HepG2 (cell line): ENCODE data around the gene RMI2. TPM values are rescaled to one million over a fixed set of nuclear protein-coding genes. Genes with fewer than 3 reads are reported as not detected.

ENCODE experiments used
- FOXK2 ChIP-seq: fragments of 450-650 bp; IDR thresholded peaks from 2 replicates; pipeline ENCODE4 v1.6.1; 2016
- GTF3A ChIP-seq: sonication (generic); formaldehyde crosslinking; conservative IDR thresholded peaks from 2 replicates; pipeline ENCODE4 v1.4.0; 2020; ENCODE audit warnings: mild to moderate bottlenecking, missing genetic modification reagents
- MEF2D ChIP-seq: sonication (generic); formaldehyde crosslinking; IDR thresholded peaks from 2 replicates; pipeline ENCODE4 v1.5.1; 2020; ENCODE audit warnings: mild to moderate bottlenecking, missing genetic modification reagents
- MIER3 ChIP-seq: IDR thresholded peaks from 2 replicates; pipeline ENCODE4 v1.6.1; 2016; ENCODE audit warnings: missing compliant biosample characterization, borderline replicate concordance
- SRSF1 ChIP-seq: fragments of 200-400 bp; formaldehyde crosslinking; optimal IDR thresholded peaks from 2 replicates; pipeline ENCODE3; 2017; ENCODE audit warnings: mild to moderate bottlenecking, low read depth, low read length, moderate library complexity
- ZFY ChIP-seq: sonication (generic); formaldehyde crosslinking; IDR thresholded peaks from 2 replicates; pipeline ENCODE4 v1.4.0; 2020; ENCODE audit warnings: missing genetic modification reagents
- ZMYM3 ChIP-seq: sonication (generic); formaldehyde crosslinking; IDR thresholded peaks from 2 replicates; pipeline ENCODE4 v1.5.1; 2020; ENCODE audit warnings: mild to moderate bottlenecking, missing genetic modification reagents
- ZNF432 ChIP-seq: sonication (generic); formaldehyde crosslinking; IDR thresholded peaks from 2 replicates; pipeline ENCODE4 v1.5.0; 2020; ENCODE audit warnings: missing genetic modification reagents, mild to moderate bottlenecking, borderline replicate concordance
- ZNF670 ChIP-seq: sonication (generic); formaldehyde crosslinking; IDR thresholded peaks from 2 replicates; pipeline ENCODE4 v1.8.0; 2022; ENCODE audit warnings: mild to moderate bottlenecking, missing genetic modification reagents, borderline replicate concordance
- polyA plus RNA-seq, 8 experiments: library from polyadenylated mRNA; depleted of rRNA in 3 of 8; stranded (reverse) in 7 of 8; unstranded in 1 of 8; fragments of >200 nt; fragmentation: Illumina TruSeq in 4 of 8; extraction: Trizol in 4 of 8; gene quantifications; 2 replicates each; pipeline versions ENCODE4 v1.2.1 to v1.2.3, GENCODE V29; 2011 to 2016; ENCODE audit warnings: low read depth in 4 of 8, missing spikeins in 1 of 8, mixed read lengths in 1 of 8; ENCODE audit not compliant: insufficient read depth in 1 of 8
- total RNA-seq, 5 experiments: library from RNA; depleted of rRNA; stranded (reverse); fragments of >200 nt; fragmentation: Illumina TruSeq; extraction: Trizol; gene quantifications; 2 replicates each; pipeline ENCODE4 v1.2.3, GENCODE V29; 2016; ENCODE audit warnings: low read depth in 1 of 5
- TF ChIP-seq, protein P1 (sequence below), 2 experiments: IDR thresholded peaks; 2 replicates each; pipeline ENCODE4 v1.6.1; 2011 to 2012; ENCODE audit warnings: low read length in 2 of 2, borderline replicate concordance in 1 of 2, low read depth in 1 of 2, mild to moderate bottlenecking in 1 of 2, moderate library complexity in 1 of 2
- TF ChIP-seq, protein P2 (sequence below): sonication (generic); formaldehyde crosslinking; IDR thresholded peaks from 2 replicates; pipeline ENCODE4 v1.5.0; 2020; ENCODE audit warnings: missing genetic modification reagents
- TF ChIP-seq, protein P3 (sequence below): sonication (generic); formaldehyde crosslinking; IDR thresholded peaks from 2 replicates; pipeline ENCODE4 v1.4.0; 2020; ENCODE audit warnings: missing genetic modification reagents
- TF ChIP-seq, protein P4 (sequence below): sonication (generic); formaldehyde crosslinking; IDR thresholded peaks from 2 replicates; pipeline ENCODE4 v1.5.1; 2020; ENCODE audit warnings: mild to moderate bottlenecking, missing genetic modification reagents
- TF ChIP-seq, protein P5 (sequence below): sonication (generic); formaldehyde crosslinking; IDR thresholded peaks from 2 replicates; pipeline ENCODE4 v1.5.0; 2020; ENCODE audit warnings: mild to moderate bottlenecking, missing genetic modification reagents
- TF ChIP-seq, protein P6 (sequence below): sonication (generic); formaldehyde crosslinking; IDR thresholded peaks from 2 replicates; pipeline ENCODE4 v1.5.1; 2020; ENCODE audit warnings: mild to moderate bottlenecking, missing genetic modification reagents, borderline replicate concordance

The RMI2 gene
- total and polyA plus RNA-seq, 2 of the 13 experiments (the other 11 are each of a cell fraction or from before 2014, with no cell fraction given): 24.5 to 55.7 TPM

DNA sequence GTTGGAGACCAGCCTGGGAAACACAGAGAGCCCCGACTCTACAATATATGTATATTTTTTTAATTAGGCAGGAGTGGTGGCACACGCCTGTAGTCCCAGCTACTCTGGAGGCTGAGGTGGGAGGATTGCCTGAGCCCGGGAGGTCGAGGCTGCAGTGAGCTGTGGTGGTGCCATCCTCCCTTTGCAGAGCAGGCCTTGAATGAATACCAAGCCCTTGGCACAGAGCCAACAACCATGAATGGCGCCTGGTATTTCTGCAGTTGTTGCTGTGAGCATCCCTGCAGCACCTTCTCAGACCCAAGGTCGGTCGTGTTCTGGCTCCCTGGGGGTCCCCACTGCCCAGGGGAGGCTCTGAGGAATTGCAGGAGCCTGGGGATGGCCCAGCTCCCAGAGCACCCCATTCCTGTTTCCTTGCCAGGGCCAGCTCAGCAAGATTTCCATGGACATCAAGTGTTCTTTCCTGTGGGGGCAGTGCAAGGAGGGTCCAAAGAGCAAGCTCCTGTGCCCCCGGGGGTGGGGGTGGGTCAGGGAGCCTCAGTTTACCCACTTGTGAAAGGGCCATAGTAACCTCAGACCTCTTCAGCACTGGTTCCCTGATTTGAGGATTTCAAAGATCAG, 25.6 kb upstream of the RMI2 start (continued):
- TF ChIP-seq, protein P1, sequence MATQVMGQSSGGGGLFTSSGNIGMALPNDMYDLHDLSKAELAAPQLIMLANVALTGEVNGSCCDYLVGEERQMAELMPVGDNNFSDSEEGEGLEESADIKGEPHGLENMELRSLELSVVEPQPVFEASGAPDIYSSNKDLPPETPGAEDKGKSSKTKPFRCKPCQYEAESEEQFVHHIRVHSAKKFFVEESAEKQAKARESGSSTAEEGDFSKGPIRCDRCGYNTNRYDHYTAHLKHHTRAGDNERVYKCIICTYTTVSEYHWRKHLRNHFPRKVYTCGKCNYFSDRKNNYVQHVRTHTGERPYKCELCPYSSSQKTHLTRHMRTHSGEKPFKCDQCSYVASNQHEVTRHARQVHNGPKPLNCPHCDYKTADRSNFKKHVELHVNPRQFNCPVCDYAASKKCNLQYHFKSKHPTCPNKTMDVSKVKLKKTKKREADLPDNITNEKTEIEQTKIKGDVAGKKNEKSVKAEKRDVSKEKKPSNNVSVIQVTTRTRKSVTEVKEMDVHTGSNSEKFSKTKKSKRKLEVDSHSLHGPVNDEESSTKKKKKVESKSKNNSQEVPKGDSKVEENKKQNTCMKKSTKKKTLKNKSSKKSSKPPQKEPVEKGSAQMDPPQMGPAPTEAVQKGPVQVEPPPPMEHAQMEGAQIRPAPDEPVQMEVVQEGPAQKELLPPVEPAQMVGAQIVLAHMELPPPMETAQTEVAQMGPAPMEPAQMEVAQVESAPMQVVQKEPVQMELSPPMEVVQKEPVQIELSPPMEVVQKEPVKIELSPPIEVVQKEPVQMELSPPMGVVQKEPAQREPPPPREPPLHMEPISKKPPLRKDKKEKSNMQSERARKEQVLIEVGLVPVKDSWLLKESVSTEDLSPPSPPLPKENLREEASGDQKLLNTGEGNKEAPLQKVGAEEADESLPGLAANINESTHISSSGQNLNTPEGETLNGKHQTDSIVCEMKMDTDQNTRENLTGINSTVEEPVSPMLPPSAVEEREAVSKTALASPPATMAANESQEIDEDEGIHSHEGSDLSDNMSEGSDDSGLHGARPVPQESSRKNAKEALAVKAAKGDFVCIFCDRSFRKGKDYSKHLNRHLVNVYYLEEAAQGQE (IDR thresholded peaks at IDR 0.05; ENCODE audit: borderline replicate concordance in 1 of 2, low read depth in 1 of 2, low read length in 2 of 2): no peak
- TF ChIP-seq, protein P2, sequence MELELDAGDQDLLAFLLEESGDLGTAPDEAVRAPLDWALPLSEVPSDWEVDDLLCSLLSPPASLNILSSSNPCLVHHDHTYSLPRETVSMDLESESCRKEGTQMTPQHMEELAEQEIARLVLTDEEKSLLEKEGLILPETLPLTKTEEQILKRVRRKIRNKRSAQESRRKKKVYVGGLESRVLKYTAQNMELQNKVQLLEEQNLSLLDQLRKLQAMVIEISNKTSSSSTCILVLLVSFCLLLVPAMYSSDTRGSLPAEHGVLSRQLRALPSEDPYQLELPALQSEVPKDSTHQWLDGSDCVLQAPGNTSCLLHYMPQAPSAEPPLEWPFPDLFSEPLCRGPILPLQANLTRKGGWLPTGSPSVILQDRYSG (CRISPR knock-in tag): no peak
- TF ChIP-seq, protein P3, sequence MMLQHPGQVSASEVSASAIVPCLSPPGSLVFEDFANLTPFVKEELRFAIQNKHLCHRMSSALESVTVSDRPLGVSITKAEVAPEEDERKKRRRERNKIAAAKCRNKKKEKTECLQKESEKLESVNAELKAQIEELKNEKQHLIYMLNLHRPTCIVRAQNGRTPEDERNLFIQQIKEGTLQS (CRISPR knock-in tag): no peak
- TF ChIP-seq GTF3A: no peak
- TF ChIP-seq, protein P4, sequence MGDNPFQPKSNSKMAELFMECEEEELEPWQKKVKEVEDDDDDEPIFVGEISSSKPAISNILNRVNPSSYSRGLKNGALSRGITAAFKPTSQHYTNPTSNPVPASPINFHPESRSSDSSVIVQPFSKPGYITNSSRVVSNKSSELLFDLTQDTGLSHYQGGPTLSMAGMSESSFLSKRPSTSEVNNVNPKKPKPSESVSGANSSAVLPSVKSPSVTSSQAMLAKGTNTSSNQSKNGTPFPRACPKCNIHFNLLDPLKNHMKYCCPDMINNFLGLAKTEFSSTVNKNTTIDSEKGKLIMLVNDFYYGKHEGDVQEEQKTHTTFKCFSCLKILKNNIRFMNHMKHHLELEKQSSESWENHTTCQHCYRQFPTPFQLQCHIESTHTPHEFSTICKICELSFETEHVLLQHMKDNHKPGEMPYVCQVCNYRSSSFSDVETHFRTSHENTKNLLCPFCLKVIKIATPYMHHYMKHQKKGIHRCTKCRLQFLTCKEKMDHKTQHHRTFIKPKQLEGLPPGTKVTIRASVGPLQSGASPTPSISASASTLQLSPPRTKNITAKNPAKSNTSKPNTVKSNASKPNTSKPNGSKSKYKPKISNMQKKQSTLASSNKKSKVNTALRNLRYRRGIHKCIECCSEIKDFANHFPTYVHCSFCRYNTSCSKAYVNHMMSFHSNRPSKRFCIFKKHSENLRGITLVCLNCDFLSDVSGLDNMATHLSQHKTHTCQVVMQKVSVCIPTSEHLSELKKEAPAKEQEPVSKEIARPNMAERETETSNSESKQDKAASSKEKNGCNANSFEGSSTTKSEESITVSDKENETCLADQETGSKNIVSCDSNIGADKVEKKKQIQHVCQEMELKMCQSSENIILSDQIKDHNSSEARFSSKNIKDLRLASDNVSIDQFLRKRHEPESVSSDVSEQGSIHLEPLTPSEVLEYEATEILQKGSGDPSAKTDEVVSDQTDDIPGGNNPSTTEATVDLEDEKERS (CRISPR knock-in tag): no peak
- TF ChIP-seq ZNF432 (CRISPR knock-in tag): no peak
- TF ChIP-seq, protein P5, sequence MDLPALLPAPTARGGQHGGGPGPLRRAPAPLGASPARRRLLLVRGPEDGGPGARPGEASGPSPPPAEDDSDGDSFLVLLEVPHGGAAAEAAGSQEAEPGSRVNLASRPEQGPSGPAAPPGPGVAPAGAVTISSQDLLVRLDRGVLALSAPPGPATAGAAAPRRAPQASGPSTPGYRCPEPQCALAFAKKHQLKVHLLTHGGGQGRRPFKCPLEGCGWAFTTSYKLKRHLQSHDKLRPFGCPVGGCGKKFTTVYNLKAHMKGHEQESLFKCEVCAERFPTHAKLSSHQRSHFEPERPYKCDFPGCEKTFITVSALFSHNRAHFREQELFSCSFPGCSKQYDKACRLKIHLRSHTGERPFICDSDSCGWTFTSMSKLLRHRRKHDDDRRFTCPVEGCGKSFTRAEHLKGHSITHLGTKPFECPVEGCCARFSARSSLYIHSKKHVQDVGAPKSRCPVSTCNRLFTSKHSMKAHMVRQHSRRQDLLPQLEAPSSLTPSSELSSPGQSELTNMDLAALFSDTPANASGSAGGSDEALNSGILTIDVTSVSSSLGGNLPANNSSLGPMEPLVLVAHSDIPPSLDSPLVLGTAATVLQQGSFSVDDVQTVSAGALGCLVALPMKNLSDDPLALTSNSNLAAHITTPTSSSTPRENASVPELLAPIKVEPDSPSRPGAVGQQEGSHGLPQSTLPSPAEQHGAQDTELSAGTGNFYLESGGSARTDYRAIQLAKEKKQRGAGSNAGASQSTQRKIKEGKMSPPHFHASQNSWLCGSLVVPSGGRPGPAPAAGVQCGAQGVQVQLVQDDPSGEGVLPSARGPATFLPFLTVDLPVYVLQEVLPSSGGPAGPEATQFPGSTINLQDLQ (CRISPR knock-in tag): no peak
- TF ChIP-seq ZFY: 0 out of 2 replicates have a peak, but pooled peaks have one; percentile 32
- TF ChIP-seq, protein P6, sequence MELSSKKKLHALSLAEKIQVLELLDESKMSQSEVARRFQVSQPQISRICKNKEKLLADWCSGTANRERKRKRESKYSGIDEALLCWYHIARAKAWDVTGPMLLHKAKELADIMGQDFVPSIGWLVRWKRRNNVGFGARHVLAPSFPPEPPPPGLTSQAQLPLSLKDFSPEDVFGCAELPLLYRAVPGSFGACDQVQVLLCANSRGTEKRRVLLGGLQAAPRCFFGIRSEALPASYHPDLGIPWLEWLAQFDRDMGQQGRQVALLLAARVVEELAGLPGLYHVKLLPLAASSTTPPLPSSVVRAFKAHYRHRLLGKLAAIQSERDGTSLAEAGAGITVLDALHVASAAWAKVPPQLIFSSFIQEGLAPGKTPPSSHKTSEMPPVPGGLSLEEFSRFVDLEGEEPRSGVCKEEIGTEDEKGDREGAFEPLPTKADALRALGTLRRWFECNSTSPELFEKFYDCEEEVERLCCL (CRISPR knock-in tag): no peak
- no peak for TF ChIP-seq MEF2D
- no peak for TF ChIP-seq SRSF1
- 0 out of 2 replicates have a peak, but pooled peaks have one; percentile 34 for TF ChIP-seq ZMYM3 (CRISPR knock-in tag)
- no peak for TF ChIP-seq FOXK2
- TF ChIP-seq ZNF670 (CRISPR knock-in tag): no peak
- no peak for TF ChIP-seq MIER3 (CRISPR knock-in tag)
